ENCODE results near the gene SLC19A1. TPM values are rescaled to one million over a fixed set of nuclear protein-coding genes. Genes with fewer than 3 reads are reported as not detected.

The SLC19A1 gene
- total RNA-seq, 2 experiments from 2014 or later: 29.2 to 30.3 TPM

DNA sequence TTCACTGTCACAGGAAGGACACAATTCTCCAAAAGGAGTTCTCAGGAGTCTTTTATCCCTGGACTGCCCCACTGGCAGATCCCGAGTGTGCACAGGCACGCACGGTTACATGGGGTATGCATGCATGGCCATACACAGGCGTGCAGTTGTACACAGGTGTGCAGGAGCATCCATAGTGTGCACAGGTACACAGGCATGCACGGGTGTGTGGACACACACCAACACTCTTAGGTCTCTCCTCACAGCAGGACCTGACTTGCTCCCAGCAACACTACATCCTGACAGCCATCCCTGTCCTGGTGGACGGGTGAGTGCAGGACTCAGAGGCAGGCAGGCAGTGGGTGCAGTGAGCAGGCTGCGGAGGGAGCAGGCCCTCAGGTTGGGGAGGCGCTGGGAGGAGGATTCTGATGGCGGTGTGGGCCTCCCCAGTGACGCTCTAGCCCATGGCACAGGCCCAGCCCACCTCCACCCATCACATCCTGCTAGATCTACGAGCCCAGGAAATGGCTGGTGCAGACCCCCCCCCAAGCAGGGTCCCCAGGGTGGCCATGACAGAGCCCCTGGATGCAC, 28.4 kb downstream of the SLC19A1 start:
- intact Hi-C loops (cut with micrococcal nuclease): no loop called here
- no peak overlapping the region for H3K4me3 Mint-ChIP-seq
- ChIA-PET CTCF (no interaction called here), POLR2A (no interaction called here)
- H3K36me3 Mint-ChIP-seq: peaks cover 26% of the 10 kb centered on the region
- H3K27me3 Mint-ChIP-seq: no peaks in the 10 kb centered on the region
- H3K27ac Mint-ChIP-seq: no peak overlapping the region
- peaks cover 11% of the 10 kb centered on the region for H3K9me3 Mint-ChIP-seq
- peaks cover 14% of the 10 kb centered on the region for H3K4me1 Mint-ChIP-seq (ENCODE audit: low read depth)
- DNase-seq: no peak

DNA sequence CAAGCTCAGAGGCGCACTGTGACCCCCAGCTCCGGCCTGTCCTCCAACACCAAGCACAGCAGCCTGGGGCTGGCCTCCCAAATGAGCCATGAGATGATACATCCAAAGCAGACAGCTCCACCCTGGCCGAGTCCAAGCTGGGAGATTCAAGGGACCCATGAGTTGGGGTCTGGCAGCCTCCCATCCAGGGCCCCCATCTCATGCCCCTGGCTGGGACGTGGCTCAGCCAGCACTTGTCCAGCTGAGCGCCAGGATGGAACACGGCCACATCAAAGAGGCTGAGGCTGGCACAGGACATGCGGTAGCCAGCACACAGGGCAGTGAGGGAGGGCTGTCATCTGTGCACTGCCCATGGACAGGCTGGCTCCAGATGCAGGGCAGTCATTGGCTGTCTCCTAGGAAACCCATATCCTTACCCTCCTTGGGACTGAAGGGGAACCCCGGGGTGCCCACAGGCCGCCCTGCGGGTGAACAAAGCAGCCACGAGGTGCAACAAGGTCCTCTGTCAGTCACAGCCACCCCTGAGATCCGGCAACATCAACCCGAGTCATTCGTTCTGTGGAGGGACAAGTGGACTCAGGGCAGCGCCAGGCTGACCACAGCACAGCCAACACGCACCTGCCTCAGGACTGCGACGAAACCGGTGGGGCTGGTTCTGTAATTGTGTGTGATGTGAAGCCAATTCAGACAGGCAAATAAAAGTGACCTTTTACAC, 29.1 kb downstream of the SLC19A1 start:
- intact Hi-C loops (cut with micrococcal nuclease): no loop called here
- ChIA-PET POLR2A (no interaction called here), CTCF (no interaction called here)
- H3K4me1 Mint-ChIP-seq (ENCODE audit: low read depth): peaks cover 9% of the 10 kb centered on the region
- no peak overlapping the region for H3K4me3 Mint-ChIP-seq
- DNase-seq: no peak
- no peak overlapping the region for H3K27ac Mint-ChIP-seq
- peaks cover 19% of the 10 kb centered on the region for H3K36me3 Mint-ChIP-seq
- peaks cover 4% of the 10 kb centered on the region for H3K9me3 Mint-ChIP-seq
- H3K27me3 Mint-ChIP-seq: no peaks in the 10 kb centered on the region

DNA sequence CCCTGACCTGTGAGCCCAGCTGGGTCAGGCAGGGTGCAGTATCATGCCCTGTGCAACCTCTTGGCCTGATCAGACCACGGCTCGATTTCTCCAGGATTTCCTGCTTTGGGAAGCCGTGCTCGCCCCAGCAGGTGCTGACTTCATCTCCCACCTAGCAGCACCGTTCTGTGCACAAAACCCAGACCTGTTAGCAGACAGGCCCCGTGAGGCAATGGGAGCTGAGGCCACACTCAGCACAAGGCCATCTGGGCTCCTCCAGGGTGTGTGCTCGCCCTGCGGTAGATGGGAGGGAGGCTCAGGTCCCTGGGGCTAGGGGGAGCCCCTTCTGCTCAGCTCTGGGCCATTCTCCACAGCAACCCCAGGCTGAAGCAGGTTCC, 29.6 kb downstream of the SLC19A1 start:
- Mint-ChIP-seq H3K4me3 (no peak overlapping the region), H3K27me3 (no peaks in the 10 kb centered on the region), H3K27ac (no peak overlapping the region), H3K9me3 (no peaks in the 10 kb centered on the region), H3K36me3 (peaks cover 14% of the 10 kb centered on the region), H3K4me1 (ENCODE audit: low read depth) (peaks cover 4% of the 10 kb centered on the region)
- POLR2A ChIA-PET: no interaction called here
- no peak for DNase-seq
- intact Hi-C loops (cut with micrococcal nuclease): no loop called here
- CTCF ChIA-PET: no interaction called here

- Mint-ChIP-seq H3K27ac (no peak overlapping the region), H3K36me3 (peaks cover 11% of the 10 kb centered on the region), H3K4me3 (no peak overlapping the region), H3K27me3 (no peaks in the 10 kb centered on the region), H3K9me3 (no peaks in the 10 kb centered on the region), H3K4me1 (ENCODE audit: low read depth) (no peaks in the 10 kb centered on the region)
- DNase-seq: no peak
- ChIA-PET POLR2A (no interaction called here), CTCF (no interaction called here)
- intact Hi-C loops (cut with micrococcal nuclease): no loop called here
Observed at GRCh38 chr21:45511661-45512431, 30.4 kb downstream of the SLC19A1 start.

DNA sequence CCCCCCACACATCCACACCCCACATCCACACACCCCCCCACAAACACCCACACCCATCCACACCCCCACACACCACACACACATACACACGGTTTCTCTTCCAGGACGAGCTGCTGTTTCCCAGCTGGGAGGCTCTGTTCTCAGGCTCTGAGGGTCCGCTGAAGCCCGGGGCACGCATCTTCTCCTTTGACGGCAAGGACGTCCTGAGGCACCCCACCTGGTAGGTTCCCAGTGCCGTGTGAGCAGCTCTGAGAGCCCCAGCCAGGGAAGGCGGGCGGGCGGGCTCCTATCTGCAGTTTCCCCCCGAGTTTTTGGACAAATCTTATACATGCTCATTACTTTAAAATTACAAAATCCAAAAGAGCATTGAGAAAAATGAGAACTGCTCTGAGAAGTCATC, 31.2 kb downstream of the SLC19A1 start:
- Mint-ChIP-seq H3K27me3 (no peaks in the 10 kb centered on the region), H3K9me3 (no peaks in the 10 kb centered on the region), H3K4me1 (ENCODE audit: low read depth) (no peaks in the 10 kb centered on the region), H3K4me3 (no peak overlapping the region), H3K27ac (no peak overlapping the region), H3K36me3 (peaks cover 11% of the 10 kb centered on the region)
- intact Hi-C loops (cut with micrococcal nuclease): no loop called here
- DNase-seq: no peak
- ChIA-PET CTCF (no interaction called here), POLR2A (no interaction called here)

- H3K4me1 Mint-ChIP-seq (ENCODE audit: low read depth): no peaks in the 10 kb centered on the region
- H3K27ac Mint-ChIP-seq: no peak overlapping the region
- peaks cover 11% of the 10 kb centered on the region for H3K36me3 Mint-ChIP-seq
- CTCF ChIA-PET: no interaction called here
- POLR2A ChIA-PET: no interaction called here
- H3K4me3 Mint-ChIP-seq: no peak overlapping the region
- H3K27me3 Mint-ChIP-seq: no peaks in the 10 kb centered on the region
- H3K9me3 Mint-ChIP-seq: no peaks in the 10 kb centered on the region
- intact Hi-C loops (cut with micrococcal nuclease): no loop called here
- no peak for DNase-seq
Observed at GRCh38 chr21:45510466-45510955, 31.7 kb downstream of the SLC19A1 start.

- Mint-ChIP-seq H3K4me1 (ENCODE audit: low read depth) (no peaks in the 10 kb centered on the region), H3K9me3 (no peaks in the 10 kb centered on the region), H3K27me3 (no peaks in the 10 kb centered on the region), H3K4me3 (no peak overlapping the region), H3K27ac (no peak overlapping the region), H3K36me3 (peaks cover 9% of the 10 kb centered on the region)
- intact Hi-C loops (cut with micrococcal nuclease): no loop called here
- no peak for DNase-seq
- POLR2A ChIA-PET: no interaction called here
- CTCF ChIA-PET: no interaction called here
Observed at GRCh38 chr21:45509566-45510465, 32.4 kb downstream of the SLC19A1 start.

GRCh38 chr21:45508607-45509565, 33.4 kb downstream of the SLC19A1 start:
- H3K4me3 Mint-ChIP-seq: no peak overlapping the region
- DNase-seq: no peak
- CTCF ChIA-PET: no interaction called here
- H3K9me3 Mint-ChIP-seq: no peaks in the 10 kb centered on the region
- POLR2A ChIA-PET: no interaction called here
- H3K27me3 Mint-ChIP-seq: no peaks in the 10 kb centered on the region
- intact Hi-C loops (cut with micrococcal nuclease): no loop called here
- H3K4me1 Mint-ChIP-seq (ENCODE audit: low read depth): no peaks in the 10 kb centered on the region
- peak overlapping the region; percentile 18 for H3K27ac Mint-ChIP-seq
- H3K36me3 Mint-ChIP-seq: peaks cover 3% of the 10 kb centered on the region

DNA sequence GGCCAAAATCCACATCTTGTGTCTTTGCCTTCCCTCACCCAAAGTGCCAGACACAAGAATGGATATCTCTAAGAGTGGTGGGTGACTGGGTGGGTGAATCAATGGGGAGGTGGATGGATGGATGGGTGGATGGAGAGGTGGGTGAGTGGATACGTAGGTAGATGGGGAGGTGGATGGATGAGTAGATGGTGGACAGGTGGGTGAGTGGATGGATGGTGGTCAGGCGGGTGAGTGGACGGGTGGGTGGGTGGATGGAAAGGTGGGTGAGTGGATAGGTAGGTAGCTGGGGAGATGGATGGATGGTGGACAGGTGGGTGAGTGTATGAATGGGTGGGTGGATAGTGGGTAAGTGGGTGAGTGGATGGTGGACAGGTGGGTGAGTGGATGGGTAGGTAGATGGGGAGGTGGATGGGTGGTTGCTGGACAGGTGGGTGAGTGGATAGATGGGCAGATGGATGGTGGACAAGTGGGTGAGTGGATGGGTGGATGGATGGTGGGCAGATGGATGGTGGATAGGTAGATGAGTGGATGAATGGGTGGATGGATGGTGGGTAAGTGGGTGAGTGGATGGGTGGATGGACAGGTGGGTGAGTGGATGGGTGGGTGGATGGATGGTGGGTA, 34.2 kb downstream of the SLC19A1 start:
- DNase-seq: no peak
- ChIA-PET POLR2A (no interaction called here), CTCF (interaction anchor here (0.7 kb wide), 1 partner anchor 215 kb away, joined by 3 read pairs; no protein-coding TSS in a partner anchor)
- Mint-ChIP-seq H3K36me3 (no peaks in the 10 kb centered on the region), H3K4me1 (ENCODE audit: low read depth) (no peaks in the 10 kb centered on the region), H3K9me3 (no peaks in the 10 kb centered on the region), H3K27me3 (no peaks in the 10 kb centered on the region), H3K27ac (no peak overlapping the region), H3K4me3 (no peak overlapping the region)
- intact Hi-C loops (cut with micrococcal nuclease): no loop called here

DNA sequence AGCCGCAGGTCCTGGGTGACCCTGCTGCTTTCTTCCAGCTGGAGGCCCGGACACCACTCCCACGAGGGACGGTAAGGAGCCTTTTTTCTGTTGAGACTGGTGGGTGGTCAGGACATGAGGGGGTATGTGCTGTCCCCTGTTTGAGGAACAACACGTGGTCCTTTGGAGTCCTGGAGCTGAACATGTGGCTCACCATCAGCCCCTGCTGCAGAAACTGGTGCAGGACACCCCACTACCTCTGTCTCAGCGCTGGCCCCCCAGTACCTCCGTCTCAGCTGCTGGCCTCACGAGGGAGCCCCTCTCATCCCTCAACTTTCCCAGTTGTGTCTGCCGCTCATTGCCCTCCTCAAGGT, 34.7 kb downstream of the SLC19A1 start:
- Mint-ChIP-seq H3K9me3 (no peaks in the 10 kb centered on the region), H3K27ac (no peak overlapping the region), H3K36me3 (no peaks in the 10 kb centered on the region), H3K4me1 (ENCODE audit: low read depth) (no peaks in the 10 kb centered on the region), H3K27me3 (no peaks in the 10 kb centered on the region), H3K4me3 (no peak overlapping the region)
- intact Hi-C loops (cut with micrococcal nuclease): no loop called here
- DNase-seq: no peak
- ChIA-PET POLR2A (no interaction called here), CTCF (interaction anchor here (0.7 kb wide), 1 partner anchor 215 kb away, joined by 3 read pairs; no protein-coding TSS in a partner anchor)

GRCh38 chr21:45506836-45507522, 35.3 kb downstream of the SLC19A1 start:
- Mint-ChIP-seq H3K27me3 (no peaks in the 10 kb centered on the region), H3K36me3 (no peaks in the 10 kb centered on the region), H3K4me1 (ENCODE audit: low read depth) (no peaks in the 10 kb centered on the region), H3K4me3 (no peak overlapping the region), H3K27ac (no peak overlapping the region), H3K9me3 (no peaks in the 10 kb centered on the region)
- intact Hi-C loops (cut with micrococcal nuclease): no loop called here
- DNase-seq: no peak
- POLR2A ChIA-PET: no interaction called here
- CTCF ChIA-PET: no interaction called here

Data from activated CD4-positive, alpha-beta memory T cell treated with anti-CD3 and anti-CD28 coated beads for 36 hours (primary cell).